ENCODE data around the gene RNF4.
A peak's percentile ranks its signal among the peaks of the same experiment; 100 is the strongest.
"Not testable (repeated sequence)": the region's sequence is repeated elsewhere in the genome, so short reads cannot be mapped to it uniquely, and the experiment has no call there.

Gene RNF4

GRCh38 chr4:2468456-2469191, at the start of gene RNF4:
RNF4 (plus strand) TSS chr4:2469106; CDS start chr4:2490494, 21,388 bp downstream.
- peak; percentile 81 for DNase-seq (ENCODE audit: low read depth)

GRCh38 chr4:2419814-2420213, 49.1 kb upstream of the RNF4 start:
- DNase-seq (ENCODE audit: low read depth): no peak

- no peak for DNase-seq (ENCODE audit: low read depth)
Observed at GRCh38 chr4:2421928-2422327, 47.0 kb upstream of the RNF4 start.

GRCh38 chr4:2423066-2423465, 45.8 kb upstream of the RNF4 start:
- no peak for DNase-seq (ENCODE audit: low read depth)

GRCh38 chr4:2423695-2424094, 45.2 kb upstream of the RNF4 start:
- DNase-seq (ENCODE audit: low read depth): no peak

GRCh38 chr4:2424581-2424980, 44.3 kb upstream of the RNF4 start:
- no peak for DNase-seq (ENCODE audit: low read depth)

- no peak for DNase-seq (ENCODE audit: low read depth)
Observed at GRCh38 chr4:2425386-2426068, 43.4 kb upstream of the RNF4 start.

- DNase-seq (ENCODE audit: low read depth): no peak
Observed at GRCh38 chr4:2426069-2426397, 42.9 kb upstream of the RNF4 start.

GRCh38 chr4:2426711-2427275, 42.1 kb upstream of the RNF4 start:
- DNase-seq (ENCODE audit: low read depth): no peak

- no peak for DNase-seq (ENCODE audit: low read depth)
Observed at GRCh38 chr4:2427383-2428334, 41.2 kb upstream of the RNF4 start.

- no peak for DNase-seq (ENCODE audit: low read depth)
Observed at GRCh38 chr4:2428496-2429213, 40.3 kb upstream of the RNF4 start.

GRCh38 chr4:2429945-2430757, 38.8 kb upstream of the RNF4 start:
- not testable (repeated sequence) for DNase-seq (ENCODE audit: low read depth)

GRCh38 chr4:2432004-2432403, 36.9 kb upstream of the RNF4 start:
- no peak for DNase-seq (ENCODE audit: low read depth)

GRCh38 chr4:2432991-2433530, 35.8 kb upstream of the RNF4 start:
- DNase-seq (ENCODE audit: low read depth): no peak

- DNase-seq (ENCODE audit: low read depth): no peak
Observed at GRCh38 chr4:2433609-2434350, 35.1 kb upstream of the RNF4 start.

GRCh38 chr4:2434420-2434819, 34.5 kb upstream of the RNF4 start:
- DNase-seq (ENCODE audit: low read depth): no peak

- DNase-seq (ENCODE audit: low read depth): no peak
Observed at GRCh38 chr4:2436301-2436700, 32.6 kb upstream of the RNF4 start.

- no peak for DNase-seq (ENCODE audit: low read depth)
Observed at GRCh38 chr4:2436761-2437474, 32.0 kb upstream of the RNF4 start.

Measured in GM04503 (cell line).